GM21786 (cell line): ENCODE results near the gene CCDC74A.
"Not testable (repeated sequence)": the region's sequence is repeated elsewhere in the genome, so short reads cannot be mapped to it uniquely, and the experiment has no call there.

Experiments used
- ATAC-seq: cut with Tn5 transposase; IDR thresholded peaks from one replicate; pipeline ENCODE4 v1.9.1; 2021; ENCODE audit not compliant: unreplicated experiment

The CCDC74A gene

GRCh38 chr2:131525256-131525655 lies 2.4 kb upstream of the CCDC74A start:
- ATAC-seq, result not testable (repeated sequence)

- ATAC-seq, result peak; percentile 73
Measured at GRCh38 chr2:131528981-131529863, 1.5 kb downstream of the CCDC74A start.

GRCh38 chr2:131529864-131530445 lies 2.3 kb downstream of the CCDC74A start:
- ATAC-seq, result not testable (repeated sequence)

DNA sequence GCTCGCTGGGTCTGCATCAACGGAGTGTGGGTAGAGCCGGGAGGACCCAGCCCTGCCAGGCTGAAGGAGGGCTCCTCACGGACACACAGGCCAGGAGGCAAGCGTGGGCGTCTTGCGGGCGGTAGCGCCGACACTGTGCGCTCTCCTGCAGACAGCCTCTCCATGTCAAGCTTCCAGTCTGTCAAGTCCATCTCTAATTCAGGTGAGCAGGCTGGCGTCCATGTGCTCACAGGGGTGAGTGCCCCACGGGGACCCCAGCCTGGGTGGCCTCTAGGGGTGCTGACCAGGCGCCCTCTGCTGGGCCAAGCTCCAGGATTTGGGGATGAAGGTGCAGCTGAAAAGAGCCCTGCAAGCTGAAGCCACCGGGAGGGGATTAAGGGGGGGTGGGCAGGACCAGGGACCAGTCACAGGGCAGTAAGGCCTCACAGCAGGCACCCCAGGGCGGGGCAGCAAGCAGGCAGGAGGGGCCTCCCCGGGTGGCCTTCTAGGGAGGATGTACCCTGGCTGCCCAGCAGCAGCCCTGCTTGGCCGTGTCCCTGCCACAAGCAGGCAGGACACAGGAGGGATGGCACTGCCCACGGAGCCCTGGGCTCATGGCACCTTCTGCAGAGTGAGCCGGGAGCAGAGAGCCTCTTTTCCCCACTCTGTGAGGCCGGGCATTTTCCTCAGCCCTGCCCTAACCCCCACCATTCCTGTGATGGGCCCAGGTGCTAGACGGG lies 3.1 kb downstream of the CCDC74A start:
- not testable (repeated sequence) for ATAC-seq

DNA sequence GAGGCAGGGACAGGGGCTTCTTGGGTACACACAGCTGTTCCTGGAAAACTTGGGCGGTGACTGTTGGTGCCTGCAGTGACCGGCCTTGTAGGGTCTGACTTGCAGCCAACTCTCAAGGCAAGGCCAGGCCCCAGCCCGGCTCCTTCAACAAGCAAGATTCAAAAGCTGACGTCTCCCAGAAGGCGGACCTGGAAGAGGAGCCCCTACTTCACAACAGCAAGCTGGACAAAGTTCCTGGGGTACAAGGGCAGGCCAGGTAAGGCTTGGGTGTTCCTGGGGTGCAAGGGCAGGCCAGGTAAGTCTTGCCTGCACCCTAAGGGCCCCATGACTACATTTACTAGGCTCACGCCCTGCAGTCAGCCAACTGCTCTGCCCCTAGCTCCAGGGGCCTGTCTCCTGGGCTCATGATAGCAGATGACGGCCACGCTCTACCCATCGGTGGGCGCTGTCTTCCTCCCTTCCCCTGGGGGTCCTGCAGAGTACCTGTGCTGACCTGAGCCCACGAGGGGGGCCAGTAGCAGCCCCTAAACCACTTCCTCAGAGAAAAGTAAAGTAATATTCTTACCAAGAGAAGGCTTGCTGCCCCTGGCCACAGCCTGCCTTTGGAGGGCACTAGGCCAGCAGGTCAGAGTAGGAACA lies 4.0 kb downstream of the CCDC74A start:
- not testable (repeated sequence) for ATAC-seq

DNA sequence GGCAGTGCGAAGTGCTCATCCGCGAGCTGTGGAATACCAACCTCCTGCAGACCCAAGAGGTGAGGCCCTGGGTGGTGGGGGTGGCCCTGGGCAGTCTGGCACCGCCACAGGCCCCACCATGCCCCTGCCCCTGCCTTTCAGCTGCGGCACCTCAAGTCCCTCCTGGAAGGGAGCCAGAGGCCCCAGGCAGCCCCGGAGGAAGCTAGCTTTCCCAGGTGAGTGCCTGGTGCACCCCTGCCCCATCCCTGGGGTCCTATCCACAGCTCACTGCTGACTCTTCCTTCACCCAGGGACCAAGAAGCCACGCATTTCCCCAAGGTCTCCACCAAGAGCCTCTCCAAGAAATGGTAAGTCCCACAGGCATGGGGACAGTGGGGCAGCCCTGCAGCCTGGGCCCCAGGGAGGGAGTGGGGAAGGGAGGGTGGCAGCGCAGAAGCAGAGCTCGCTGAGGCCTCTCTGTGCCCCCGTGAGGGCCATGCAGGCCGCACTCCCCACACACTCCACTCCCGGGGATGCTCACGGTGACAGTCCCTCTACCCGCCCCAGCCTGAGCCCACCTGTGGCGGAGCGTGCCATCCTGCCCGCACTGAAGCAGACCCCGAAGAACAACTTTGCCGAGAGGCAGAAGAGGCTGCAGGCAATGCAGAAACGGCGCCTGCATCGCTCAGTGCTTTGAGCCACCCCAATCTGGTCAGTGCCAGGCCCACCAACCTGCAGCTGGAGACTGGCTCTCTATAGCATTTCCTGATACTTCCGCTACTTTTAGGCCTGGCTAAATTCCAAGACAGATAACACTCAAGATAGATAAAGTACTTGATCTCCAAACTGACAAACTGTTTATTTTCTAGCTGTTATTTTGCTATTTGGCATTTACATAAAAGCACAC lies 5.3 kb downstream of the CCDC74A start:
- ATAC-seq, result not testable (repeated sequence)

- ATAC-seq, result not testable (repeated sequence)
Measured at GRCh38 chr2:131533609-131534316, 6.1 kb downstream of the CCDC74A start.

GRCh38 chr2:131534317-131534672 lies 6.6 kb downstream of the CCDC74A start:
- ATAC-seq, result not testable (repeated sequence)

DNA sequence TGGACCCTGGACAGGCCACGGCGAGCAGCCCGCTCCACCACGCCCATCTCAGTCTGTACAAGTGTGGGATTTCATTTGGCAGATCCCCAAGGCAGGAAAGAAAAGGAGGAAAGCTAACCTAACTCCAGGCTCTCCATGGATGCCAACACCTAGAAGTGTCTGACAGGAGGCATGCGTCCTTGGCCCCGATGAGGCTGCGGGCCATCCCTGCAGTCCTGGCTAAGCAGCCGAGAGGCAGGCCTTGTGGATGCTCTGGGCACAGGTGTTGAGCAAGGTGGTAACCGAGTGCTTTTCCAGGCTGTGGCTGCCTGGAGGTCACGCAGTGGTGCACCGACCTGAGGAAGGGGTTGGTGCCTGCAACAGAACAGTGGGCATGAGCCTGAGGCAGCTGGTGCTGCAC lies 7.3 kb downstream of the CCDC74A start:
- not testable (repeated sequence) for ATAC-seq

- no peak for ATAC-seq
Measured at GRCh38 chr2:131535526-131535925, 7.8 kb downstream of the CCDC74A start.

DNA sequence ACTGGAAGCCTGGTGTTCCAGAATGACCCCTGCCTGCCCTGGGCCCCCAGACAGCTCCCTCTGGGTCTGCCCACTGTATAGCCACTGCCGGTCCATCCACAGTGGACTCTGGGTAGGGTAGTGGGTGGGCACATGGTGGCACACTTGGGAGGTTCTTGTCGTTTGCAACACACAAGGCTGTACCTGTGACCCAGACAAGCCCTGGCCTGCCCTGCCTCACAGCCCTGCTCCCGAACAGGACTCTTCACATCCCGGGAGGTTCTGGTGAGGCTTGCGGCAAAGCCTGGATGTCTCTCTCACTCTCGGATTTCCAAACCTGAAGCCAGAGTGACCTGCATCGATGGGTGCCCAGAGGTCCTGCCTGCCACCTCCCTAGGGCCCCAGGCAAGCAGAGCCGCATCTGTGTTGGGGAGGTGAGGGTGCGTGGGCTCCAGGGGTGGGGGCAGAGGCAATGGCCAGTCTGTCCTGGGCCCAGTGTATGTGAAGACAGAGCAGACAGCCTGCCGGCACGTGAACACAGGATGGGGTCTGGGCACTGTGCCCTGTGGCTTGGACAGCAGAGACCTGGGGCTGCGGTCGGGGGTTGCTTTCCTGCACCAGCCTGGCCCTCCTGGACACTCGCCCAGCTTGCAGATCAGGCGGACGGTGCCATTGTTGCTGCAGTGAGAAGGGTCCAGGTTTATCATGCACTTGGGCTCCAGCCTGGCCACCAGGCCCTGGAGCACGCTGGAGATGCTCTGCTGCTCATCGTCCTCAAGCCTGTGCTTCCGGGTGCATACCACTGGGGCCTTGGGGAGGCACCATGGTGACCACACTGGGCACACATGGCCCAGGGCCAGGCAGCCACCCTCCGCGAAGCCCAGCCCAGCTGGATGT lies 8.5 kb downstream of the CCDC74A start:
- not testable (repeated sequence) for ATAC-seq

DNA sequence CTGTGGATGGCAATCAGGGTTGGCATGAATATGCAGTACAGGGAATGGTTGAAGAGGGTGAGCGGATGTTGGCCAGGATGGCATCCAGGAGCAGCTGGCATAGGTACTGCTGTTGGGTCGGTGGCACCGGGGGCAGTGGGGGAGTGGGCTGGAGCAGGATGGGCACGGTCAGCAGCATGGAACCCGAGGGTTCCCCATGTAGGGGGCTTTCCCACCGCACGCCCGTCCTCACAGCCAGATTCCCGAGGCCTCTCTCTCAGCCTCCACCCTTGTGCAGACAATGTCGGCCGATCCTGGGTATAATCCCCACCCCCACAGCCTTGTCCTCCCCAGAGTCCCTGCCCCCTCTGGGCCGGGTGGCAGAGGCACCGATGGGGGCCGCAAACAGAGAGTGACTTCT lies 9.2 kb downstream of the CCDC74A start:
- ATAC-seq, result not testable (repeated sequence)

GRCh38 chr2:131538856-131539255 lies 11.2 kb downstream of the CCDC74A start:
- ATAC-seq, result not testable (repeated sequence)

GRCh38 chr2:131542438-131543384 lies 15.0 kb downstream of the CCDC74A start:
- no peak for ATAC-seq

DNA sequence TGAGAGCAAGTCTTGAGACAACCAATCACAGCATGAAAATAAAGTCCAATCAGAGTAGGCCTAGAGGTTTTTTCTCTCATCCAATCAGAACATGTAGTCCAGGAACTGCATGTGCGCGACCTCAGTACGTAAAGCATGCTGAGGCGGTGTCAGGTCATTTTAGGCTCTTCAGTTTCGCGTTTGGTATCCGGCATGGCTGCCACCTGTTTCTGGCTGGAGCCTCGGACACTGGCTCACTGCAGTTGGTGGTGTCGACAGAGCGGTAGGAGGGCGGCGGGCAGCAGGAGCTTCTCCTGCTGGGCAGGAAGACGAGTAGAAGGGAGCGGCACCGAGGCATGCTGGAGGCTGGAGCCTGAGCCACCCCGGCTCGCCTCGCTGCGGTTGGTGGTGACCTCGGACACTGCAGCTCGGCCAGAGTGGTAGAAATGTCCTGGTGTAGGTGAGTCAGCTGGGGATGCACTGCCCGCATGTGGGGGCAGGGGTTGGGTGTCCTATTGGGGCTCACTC lies 15.8 kb downstream of the CCDC74A start:
- ATAC-seq, result no peak

DNA sequence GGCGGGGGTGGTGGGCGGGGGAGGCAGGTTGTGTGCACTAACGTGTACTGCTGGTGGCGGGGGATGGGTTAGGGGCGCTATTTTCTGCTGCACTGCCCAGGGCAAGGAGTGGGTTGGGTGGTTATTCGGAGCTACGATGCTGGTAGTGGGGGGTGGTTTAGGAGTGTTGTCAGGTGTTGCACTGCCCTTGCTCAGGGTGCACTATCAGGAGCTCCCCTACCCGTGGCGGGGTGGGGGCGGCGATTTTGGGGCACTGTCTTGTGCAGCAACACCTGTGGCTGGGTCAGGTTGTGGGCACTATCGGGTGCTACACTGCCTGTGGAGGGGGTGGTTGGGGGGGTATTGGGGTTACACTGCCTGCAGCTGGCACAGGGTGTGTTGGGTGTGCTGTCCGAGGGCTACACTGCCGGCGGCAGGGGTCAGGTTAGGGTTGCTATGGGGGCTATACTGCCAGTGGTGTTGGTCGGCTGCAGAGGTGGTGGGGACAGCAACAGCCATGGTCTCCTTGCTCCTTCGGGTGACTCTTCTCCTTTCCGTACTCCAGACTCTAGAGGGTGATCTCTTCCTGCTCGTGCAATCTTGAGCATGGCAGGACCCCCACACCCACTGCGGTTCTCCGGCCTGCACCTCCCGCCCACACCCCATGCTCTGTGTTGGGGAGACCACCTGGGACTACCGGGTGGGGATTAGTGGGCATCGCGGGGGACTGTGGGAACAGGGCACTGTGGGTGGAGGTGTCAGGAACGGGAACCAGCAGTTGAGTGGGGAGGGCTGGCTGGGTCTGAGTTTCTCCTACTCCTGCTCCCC lies 16.5 kb downstream of the CCDC74A start:
- ATAC-seq, result not testable (repeated sequence)

DNA sequence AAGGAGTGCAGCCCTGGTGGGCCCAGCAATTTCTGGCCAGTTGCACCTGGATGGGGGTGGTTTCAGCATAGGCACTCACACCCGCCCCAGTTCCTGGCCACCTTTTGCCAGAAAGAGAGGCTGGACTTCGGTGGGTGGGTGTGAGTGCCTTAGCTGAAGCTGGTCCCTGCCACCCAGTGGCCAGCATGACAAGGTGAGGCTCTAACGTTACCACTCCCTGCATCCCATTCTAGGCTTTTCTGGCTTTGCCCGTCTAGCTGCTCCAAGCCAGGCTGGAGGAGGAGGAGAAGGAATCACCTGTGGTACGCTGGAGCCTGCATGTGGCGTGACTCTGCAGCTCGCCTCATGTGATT lies 17.1 kb downstream of the CCDC74A start:
- not testable (repeated sequence) for ATAC-seq
